Immature natural killer cell (primary cell): Measurements from ENCODE around the gene UBL3. TPM values are rescaled to one million over a fixed set of nuclear protein-coding genes. Genes with fewer than 3 reads are reported as not detected.

ENCODE experiments used
- DNase-seq, 3 donors: peaks; one replicate each; pipeline ENCODE4 v3.0.0; 2022; ENCODE audit warnings: mixed read lengths in 1 of 3
- H3K27ac Mint-ChIP-seq, 6 donors: one replicate each; pipeline ENCODE4 v1.8.0; 2020; ENCODE audit warnings: mixed read lengths in 6 of 6, mild to moderate bottlenecking in 5 of 6, inconsistent platforms in 4 of 6, moderate library complexity in 3 of 6
- H3K27me3 Mint-ChIP-seq, 3 donors: one replicate each; pipeline ENCODE4 v1.8.0; 2020 to 2021; ENCODE audit warnings: low read depth in 3 of 3, mild to moderate bottlenecking in 3 of 3, mixed read lengths in 3 of 3, moderate library complexity in 3 of 3, inconsistent platforms in 1 of 3
- H3K36me3 Mint-ChIP-seq, 3 donors: one replicate each; pipeline ENCODE4 v1.8.0; 2020; ENCODE audit warnings: mixed read lengths in 3 of 3, inconsistent platforms in 2 of 3, mild to moderate bottlenecking in 2 of 3
- H3K4me1 Mint-ChIP-seq, 2 donors: one replicate each; pipeline ENCODE4 v1.8.0; 2020; ENCODE audit warnings: inconsistent platforms in 2 of 2, mild to moderate bottlenecking in 2 of 2, mixed read lengths in 2 of 2, moderate library complexity in 1 of 2
- H3K4me3 Mint-ChIP-seq, 5 donors: one replicate each; pipeline ENCODE4 v1.8.0; 2020; ENCODE audit warnings: mild to moderate bottlenecking in 5 of 5, mixed read lengths in 5 of 5, inconsistent platforms in 3 of 5, moderate library complexity in 3 of 5
- H3K9me3 Mint-ChIP-seq, 6 donors: one replicate each; pipeline ENCODE4 v1.8.0; 2020; ENCODE audit warnings: mild to moderate bottlenecking in 6 of 6, mixed read lengths in 6 of 6, inconsistent platforms in 4 of 6, moderate library complexity in 3 of 6
- polyA plus RNA-seq, 3 donors: library from polyadenylated mRNA; unstranded; fragments of 300-500 nt; fragmentation: Illumina TruSeq; gene quantifications; one replicate each; pipeline ENCODE4 v1.2.3, GENCODE V29; 2021

UBL3 gene
- polyA plus RNA-seq, 3 donors from 2014 or later: 22.9 to 32.5 (median 27.6) TPM

DNA sequence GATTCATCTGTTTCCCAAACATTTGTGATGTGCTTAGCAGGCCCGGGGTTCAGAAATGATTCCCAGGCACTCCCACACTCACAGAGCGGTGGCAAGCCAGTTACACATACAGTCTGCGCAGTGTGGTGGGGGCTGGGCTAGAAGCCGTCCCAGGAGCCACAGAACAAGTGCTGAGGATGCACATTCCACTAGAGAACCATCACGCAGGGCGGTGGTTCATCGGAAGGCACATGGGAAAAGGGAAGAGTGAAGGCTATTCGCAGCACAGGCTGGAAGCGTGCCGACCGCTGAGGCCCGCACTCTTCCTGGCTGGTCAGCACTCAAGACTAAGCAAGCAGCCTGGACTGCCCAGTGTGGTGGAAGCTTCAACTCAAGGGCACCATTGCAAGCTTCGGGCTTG lies 128.7 kb downstream of the UBL3 start:
- Mint-ChIP-seq H3K9me3 (peaks cover 0 to 5% (median 1%) of the 10 kb centered on the region in 6 donors), H3K27me3 (peaks cover 3 to 7% (median 4%) of the 10 kb centered on the region in 3 donors), H3K27ac (no peak overlapping the region), H3K36me3 (no peaks in the 10 kb centered on the region), H3K4me1 (no peaks in the 10 kb centered on the region), H3K4me3 (no peak overlapping the region)
- no peak for DNase-seq

DNA sequence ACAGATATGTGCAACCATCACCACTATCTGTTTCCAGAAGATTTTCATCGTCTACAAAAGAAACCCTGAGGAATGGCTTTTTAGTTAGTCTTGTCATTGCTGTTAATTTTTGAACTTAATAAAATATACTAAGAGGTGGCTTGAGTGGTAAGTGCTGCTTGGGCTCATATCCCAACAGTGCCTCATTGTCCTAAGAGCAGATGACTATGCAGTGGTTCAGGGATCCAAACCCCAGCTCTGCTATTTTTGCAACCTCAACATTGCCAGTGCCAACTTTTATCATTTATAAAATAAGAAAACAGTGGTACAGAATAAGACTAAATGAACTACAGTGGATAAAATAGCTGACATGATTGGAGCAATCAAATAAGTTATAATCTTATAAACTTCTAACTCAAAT lies 131.7 kb downstream of the UBL3 start:
- no peaks in the 10 kb centered on the region for H3K4me1 Mint-ChIP-seq
- no peaks in the 10 kb centered on the region for H3K9me3 Mint-ChIP-seq
- H3K36me3 Mint-ChIP-seq: no peaks in the 10 kb centered on the region
- H3K27me3 Mint-ChIP-seq: peaks cover 2 to 8% (median 3%) of the 10 kb centered on the region in 3 donors
- H3K27ac Mint-ChIP-seq: no peak overlapping the region
- H3K4me3 Mint-ChIP-seq: no peak overlapping the region
- DNase-seq: no peak

DNA sequence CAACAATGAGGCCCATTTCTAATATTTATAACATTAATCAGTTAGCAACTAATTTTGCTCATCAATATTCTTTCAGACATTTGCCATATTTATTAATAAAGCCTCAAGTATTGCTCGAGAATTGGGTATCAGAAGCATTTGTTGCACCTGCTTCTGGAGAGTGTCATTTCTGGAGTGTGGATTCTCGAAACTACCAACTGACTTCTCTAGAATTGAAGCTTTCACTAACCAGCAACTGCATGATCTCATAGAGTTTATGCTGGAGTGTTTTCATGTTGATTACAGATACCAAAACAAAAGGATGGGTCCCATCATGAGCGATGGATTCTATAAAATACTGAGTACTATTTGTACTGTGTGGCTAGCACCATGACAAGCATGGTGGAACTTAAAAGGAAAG lies 133.9 kb downstream of the UBL3 start:
- no peaks in the 10 kb centered on the region for H3K36me3 Mint-ChIP-seq
- no peak overlapping the region for H3K27ac Mint-ChIP-seq

More for the DNA sequence above, 133.9 kb downstream of the UBL3 start:
- no peak overlapping the region for H3K4me3 Mint-ChIP-seq
- no peak for DNase-seq
- no peaks in the 10 kb centered on the region for H3K9me3 Mint-ChIP-seq
- H3K27me3 Mint-ChIP-seq: peaks cover 4 to 6% (median 5%) of the 10 kb centered on the region in 3 donors
- H3K4me1 Mint-ChIP-seq: no peaks in the 10 kb centered on the region
